A204.1 (cell line): Measurements from ENCODE around the gene GCSH.

Source experiments
- FAIRE-seq: peaks from 2 replicates; lab custom pipeline; 2012; peaks lifted over from hg19 to GRCh38; lab: Jason Lieb, UNC

The GCSH gene

GRCh38 chr16:81101702-81102101 is 5.5 kb upstream of the GCSH start:
- no peak for FAIRE-seq

- FAIRE-seq: no peak
Measured at GRCh38 chr16:81099958-81100357, 3.8 kb upstream of the GCSH start.

- no peak for FAIRE-seq
Measured at GRCh38 chr16:81097230-81097629, 1.0 kb upstream of the GCSH start.

GRCh38 chr16:81096715-81097208 is 567 bp upstream of the GCSH start:
- FAIRE-seq: no peak

GRCh38 chr16:81095653-81095952 is 592 bp downstream of the GCSH start:
- no peak for FAIRE-seq

GRCh38 chr16:81094771-81095251 is 1.4 kb downstream of the GCSH start:
- FAIRE-seq: no peak

GRCh38 chr16:81088836-81089235 is 7.4 kb downstream of the GCSH start:
- no peak for FAIRE-seq

GRCh38 chr16:81081014-81081413 is 15.2 kb downstream of the GCSH start:
- FAIRE-seq: no peak

- no peak for FAIRE-seq
Measured at GRCh38 chr16:81080233-81080632, 16.0 kb downstream of the GCSH start.

- FAIRE-seq: no peak
Measured at GRCh38 chr16:81077076-81077940, 18.9 kb downstream of the GCSH start, which contains the start of gene C16orf46. Gene C16orf46 (minus strand): TSS chr16:81077238. CDS start chr16:81063955, 13,283 bp downstream.

GRCh38 chr16:81076566-81077075 is 19.6 kb downstream of the GCSH start:
- FAIRE-seq: peak; percentile 11

GRCh38 chr16:81073560-81074330 is 22.4 kb downstream of the GCSH start:
- no peak for FAIRE-seq

GRCh38 chr16:81071805-81072204 is 24.4 kb downstream of the GCSH start:
- no peak for FAIRE-seq

- FAIRE-seq: no peak
Measured at GRCh38 chr16:81070979-81071378, 25.2 kb downstream of the GCSH start.

- FAIRE-seq: no peak
Measured at GRCh38 chr16:81069063-81069462, 27.1 kb downstream of the GCSH start.

- no peak for FAIRE-seq
Measured at GRCh38 chr16:81067166-81067565, 29.0 kb downstream of the GCSH start.

GRCh38 chr16:81066681-81067080 is 29.5 kb downstream of the GCSH start:
- FAIRE-seq: no peak

GRCh38 chr16:81061871-81062608 is 34.2 kb downstream of the GCSH start:
- FAIRE-seq: no peak

GRCh38 chr16:81061307-81061640 is 34.9 kb downstream of the GCSH start:
- no peak for FAIRE-seq

- no peak for FAIRE-seq
Measured at GRCh38 chr16:81060576-81061306, 35.5 kb downstream of the GCSH start.

- FAIRE-seq: no peak
Measured at GRCh38 chr16:81053761-81054160, 42.4 kb downstream of the GCSH start.

GRCh38 chr16:81042821-81043220 is 53.4 kb downstream of the GCSH start:
- FAIRE-seq: no peak
